ENCODE measurements around the gene ACTL7B. TPM values are rescaled to one million over a fixed set of nuclear protein-coding genes. Genes with fewer than 3 reads are reported as not detected.

ACTL7B gene
- polyA plus RNA-seq, 3 donors, result 0.05 TPM; not detected in 2

- peak overlapping the region in 1 of 7 donors; percentile 9 for H3K27ac Mint-ChIP-seq
Observed at GRCh38 chr9:108813951-108814601, 41.7 kb downstream of the ACTL7B start.

DNA sequence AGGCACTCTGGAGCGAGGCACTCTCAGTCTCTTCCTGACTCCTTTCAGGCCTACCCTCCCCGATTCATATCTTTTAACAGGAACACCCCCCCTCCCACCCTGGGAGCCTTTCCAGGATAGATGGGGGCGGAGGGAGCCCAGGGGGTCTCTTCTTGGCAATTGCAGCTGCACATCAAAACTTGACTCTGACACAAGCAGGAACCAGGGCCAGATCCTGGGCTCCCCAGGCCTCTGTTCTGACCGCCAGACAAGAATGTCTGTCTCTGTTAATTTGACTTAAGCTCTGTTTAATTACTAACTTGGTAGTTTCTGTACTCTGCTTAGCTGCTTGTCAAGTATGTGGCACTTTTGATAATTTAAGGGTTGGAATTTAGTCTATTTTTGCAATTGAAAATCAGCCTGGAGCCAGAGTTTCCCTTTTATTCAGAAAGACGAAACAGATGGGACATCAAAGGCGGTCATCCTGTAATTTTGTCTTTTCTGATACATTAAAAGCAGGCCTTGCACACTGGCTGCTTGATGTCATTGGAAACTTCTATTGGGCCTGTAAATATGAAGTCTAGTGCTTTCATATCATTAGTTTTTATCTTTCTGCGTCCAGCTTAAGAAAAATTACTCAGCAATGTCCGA lies 43.3 kb downstream of the ACTL7B start:
- TF ChIP-seq, protein P1, sequence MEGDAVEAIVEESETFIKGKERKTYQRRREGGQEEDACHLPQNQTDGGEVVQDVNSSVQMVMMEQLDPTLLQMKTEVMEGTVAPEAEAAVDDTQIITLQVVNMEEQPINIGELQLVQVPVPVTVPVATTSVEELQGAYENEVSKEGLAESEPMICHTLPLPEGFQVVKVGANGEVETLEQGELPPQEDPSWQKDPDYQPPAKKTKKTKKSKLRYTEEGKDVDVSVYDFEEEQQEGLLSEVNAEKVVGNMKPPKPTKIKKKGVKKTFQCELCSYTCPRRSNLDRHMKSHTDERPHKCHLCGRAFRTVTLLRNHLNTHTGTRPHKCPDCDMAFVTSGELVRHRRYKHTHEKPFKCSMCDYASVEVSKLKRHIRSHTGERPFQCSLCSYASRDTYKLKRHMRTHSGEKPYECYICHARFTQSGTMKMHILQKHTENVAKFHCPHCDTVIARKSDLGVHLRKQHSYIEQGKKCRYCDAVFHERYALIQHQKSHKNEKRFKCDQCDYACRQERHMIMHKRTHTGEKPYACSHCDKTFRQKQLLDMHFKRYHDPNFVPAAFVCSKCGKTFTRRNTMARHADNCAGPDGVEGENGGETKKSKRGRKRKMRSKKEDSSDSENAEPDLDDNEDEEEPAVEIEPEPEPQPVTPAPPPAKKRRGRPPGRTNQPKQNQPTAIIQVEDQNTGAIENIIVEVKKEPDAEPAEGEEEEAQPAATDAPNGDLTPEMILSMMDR (IDR thresholded peaks at IDR 0.05), result no peak
- Histone ChIP-seq H3K79me2 (ENCODE audit: insufficient read depth, low read length) (no peaks in the 10 kb centered on the region), H3K27ac (ENCODE audit: low read depth in 1 of 2, low read length in 2 of 2) (no peak overlapping the region), H3K4me2 (replicated peaks; ENCODE audit: extremely low read depth, low read length, poor library complexity, severe bottlenecking) (no peak overlapping the region), H3K4me1 (ENCODE audit: control insufficient read depth in 1 of 2, insufficient read depth in 2 of 2, low read length in 2 of 2) (peaks cover 24 to 26% of the 10 kb centered on the region in 2 donors), H3K4me3 (replicated peaks in 1 of 3; ENCODE audit: low read depth in 2 of 3, low read length in 3 of 3) (no peak overlapping the region), H3K9me3 (replicated peaks in 1 of 2; ENCODE audit: control insufficient read depth in 1 of 2, insufficient read depth in 1 of 2, low read length in 2 of 2) (no peaks in the 10 kb centered on the region), H4K20me1 (ENCODE audit: insufficient read depth, low read length) (no peaks in the 10 kb centered on the region), H3K36me3 (replicated peaks in 1 of 2; ENCODE audit: control insufficient read depth in 1 of 2, insufficient read depth in 2 of 2, low read length in 2 of 2) (no peaks in the 10 kb centered on the region), H3K9ac (ENCODE audit: insufficient read depth, low read length, poor library complexity, severe bottlenecking) (no peak overlapping the region), H3K27me3 (ENCODE audit: control insufficient read depth in 2 of 2, insufficient read depth in 2 of 2, low read length in 2 of 2) (no peaks in the 10 kb centered on the region), H2AFZ (ENCODE audit: insufficient read depth, low read depth, low read length, poor library complexity, severe bottlenecking) (no peak overlapping the region)
- no peak overlapping the region for H3K4me3 Mint-ChIP-seq
- 100% methylated on average over 4 of the region's 8 CpGs for WGBS (ENCODE audit: insufficient coverage)
- no peaks in the 10 kb centered on the region for H3K36me3 Mint-ChIP-seq
- H3K27ac Mint-ChIP-seq, result no peak overlapping the region
- intact Hi-C loops (cut with micrococcal nuclease), result no loop called here
- H3K9me3 Mint-ChIP-seq, result peaks cover 0 to 3% (median under 1%) of the 10 kb centered on the region in 7 donors
- peaks cover 20% of the 10 kb centered on the region for H3K4me1 Mint-ChIP-seq
- H3K27me3 Mint-ChIP-seq (ENCODE audit: low read depth in 3 of 3), result peaks cover 0 to 2% (median 0%) of the 10 kb centered on the region in 3 donors
- DNase-seq, result no peak

More at GRCh38 chr9:108813951-108814601, 41.7 kb downstream of the ACTL7B start:
- Histone ChIP-seq H3K27me3 (ENCODE audit: control insufficient read depth in 2 of 2, insufficient read depth in 2 of 2, low read length in 2 of 2) (no peaks in the 10 kb centered on the region), H3K9ac (ENCODE audit: insufficient read depth, low read length, poor library complexity, severe bottlenecking) (no peak overlapping the region), H2AFZ (ENCODE audit: insufficient read depth, low read depth, low read length, poor library complexity, severe bottlenecking) (no peak overlapping the region), H3K36me3 (replicated peaks in 1 of 2; ENCODE audit: control insufficient read depth in 1 of 2, insufficient read depth in 2 of 2, low read length in 2 of 2) (no peaks in the 10 kb centered on the region), H3K4me2 (replicated peaks; ENCODE audit: extremely low read depth, low read length, poor library complexity, severe bottlenecking) (no peak overlapping the region), H3K4me1 (ENCODE audit: control insufficient read depth in 1 of 2, insufficient read depth in 2 of 2, low read length in 2 of 2) (peaks cover 34 to 41% of the 10 kb centered on the region in 2 donors), H3K79me2 (ENCODE audit: insufficient read depth, low read length) (no peaks in the 10 kb centered on the region), H3K9me3 (replicated peaks in 1 of 2; ENCODE audit: control insufficient read depth in 1 of 2, insufficient read depth in 1 of 2, low read length in 2 of 2) (no peaks in the 10 kb centered on the region), H4K20me1 (ENCODE audit: insufficient read depth, low read length) (no peaks in the 10 kb centered on the region), H3K27ac (ENCODE audit: low read depth in 1 of 2, low read length in 2 of 2) (no peak overlapping the region), H3K4me3 (replicated peaks in 1 of 3; ENCODE audit: low read depth in 2 of 3, low read length in 3 of 3) (no peak overlapping the region)
- Mint-ChIP-seq H3K4me3 (no peak overlapping the region), H3K36me3 (peaks cover 0 to 1% of the 10 kb centered on the region in 2 donors), H3K9me3 (peaks cover 1 to 14% (median 6%) of the 10 kb centered on the region in 7 donors), H3K27me3 (ENCODE audit: low read depth in 3 of 3) (peaks cover 0 to 2% (median 0%) of the 10 kb centered on the region in 3 donors), H3K4me1 (peaks cover 35% of the 10 kb centered on the region)
- intact Hi-C loops (cut with micrococcal nuclease), result no loop called here
- 96% methylated on average over 2 of the region's 2 CpGs for WGBS (ENCODE audit: insufficient coverage)
- TF ChIP-seq, protein P1 (IDR thresholded peaks at IDR 0.05), result peak; percentile 27
- DNase-seq, result peak; percentile 43 to 73 (median 51)

Data from CD14-positive monocyte (primary cell).